ENCODE data around the gene TRPM1.

TRPM1 gene

GRCh38 chr15:31013863-31014607 is 87.5 kb downstream of the TRPM1 start:
- DNase-seq, result no peak

DNA sequence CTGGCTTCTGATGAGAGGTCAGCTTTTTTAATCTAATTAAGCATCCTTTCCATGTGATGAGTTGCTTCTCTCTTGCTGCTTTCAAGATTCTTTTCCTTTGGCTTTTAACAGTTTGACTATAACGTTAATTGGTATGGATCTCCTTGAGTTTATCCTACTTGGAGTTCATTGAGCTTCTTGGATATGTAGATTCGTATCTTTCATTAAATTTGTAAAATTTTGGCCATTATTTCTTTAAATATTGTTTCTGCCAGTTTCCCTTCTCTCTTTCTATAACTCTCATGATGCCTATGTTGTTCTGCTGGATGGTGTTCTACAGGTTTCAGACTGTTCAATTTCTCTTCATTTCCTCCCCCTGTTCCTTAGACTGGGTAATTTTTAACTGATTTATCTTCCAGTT is 89.1 kb downstream of the TRPM1 start:
- no peak for DNase-seq

DNA sequence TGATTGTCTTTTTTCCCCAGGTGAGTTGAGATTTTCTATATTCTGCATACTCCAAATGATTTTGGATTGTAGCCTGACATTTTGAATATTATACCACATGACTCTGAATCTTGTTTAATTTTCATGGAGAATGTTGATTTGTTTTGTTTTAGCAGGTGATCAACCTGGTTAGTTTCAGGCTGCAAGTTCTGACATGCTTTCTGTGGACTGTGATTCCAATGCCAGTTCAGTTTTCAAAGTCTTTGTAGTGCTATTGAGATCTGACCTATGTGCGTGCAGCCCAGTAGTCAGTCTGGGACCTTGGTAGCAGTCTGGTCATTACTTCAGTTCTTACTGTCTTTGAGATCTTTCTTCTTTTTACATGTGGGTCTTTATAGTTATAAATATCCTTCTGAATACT is 91.5 kb downstream of the TRPM1 start:
- DNase-seq, result no peak

- DNase-seq, result no peak
These were observed 95.9 kb downstream of the TRPM1 start for GRCh38 chr15:31005660-31006059.

- DNase-seq, result peak; percentile 53
These were observed 97.2 kb downstream of the TRPM1 start for GRCh38 chr15:31004220-31004733.

DNA sequence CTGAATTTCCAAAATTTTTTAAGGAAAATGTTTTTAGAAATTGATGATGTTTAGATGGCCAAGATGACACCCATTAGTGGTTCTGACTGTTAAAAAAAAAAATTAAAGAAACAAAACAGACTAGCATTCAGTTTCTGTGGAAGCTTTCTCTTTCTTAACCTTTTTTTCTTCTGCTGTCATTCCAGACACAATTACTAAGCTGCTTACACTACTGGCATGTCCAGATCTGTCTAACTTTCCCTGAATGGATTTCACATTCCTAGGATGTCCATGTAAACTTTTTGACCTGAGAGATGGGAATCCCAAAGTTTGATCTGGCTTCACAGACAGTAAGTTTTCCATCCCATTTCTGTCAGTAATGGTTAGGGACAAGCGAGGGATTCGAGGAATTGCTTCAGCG is 99.8 kb downstream of the TRPM1 start:
- no peak for DNase-seq

DNA sequence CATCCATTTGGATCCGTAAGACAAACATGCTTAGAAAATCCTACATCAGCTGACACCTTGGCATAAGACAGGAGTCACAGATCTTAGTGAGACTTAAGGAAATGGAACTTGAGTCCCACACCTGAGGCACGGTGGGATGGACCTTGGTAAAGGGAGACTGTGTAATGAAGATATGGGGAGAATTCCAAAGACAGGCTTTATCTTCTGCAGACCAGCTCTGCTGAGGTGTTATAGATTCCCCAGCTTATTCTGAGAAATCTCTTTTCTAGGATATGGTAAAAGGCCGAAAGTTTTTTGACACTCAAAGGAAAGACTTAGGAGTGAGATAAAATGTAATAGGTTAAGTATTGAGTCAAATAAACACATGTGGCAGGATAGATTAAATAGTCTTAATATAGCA is 101.8 kb downstream of the TRPM1 start:
- DNase-seq, result no peak

DNA sequence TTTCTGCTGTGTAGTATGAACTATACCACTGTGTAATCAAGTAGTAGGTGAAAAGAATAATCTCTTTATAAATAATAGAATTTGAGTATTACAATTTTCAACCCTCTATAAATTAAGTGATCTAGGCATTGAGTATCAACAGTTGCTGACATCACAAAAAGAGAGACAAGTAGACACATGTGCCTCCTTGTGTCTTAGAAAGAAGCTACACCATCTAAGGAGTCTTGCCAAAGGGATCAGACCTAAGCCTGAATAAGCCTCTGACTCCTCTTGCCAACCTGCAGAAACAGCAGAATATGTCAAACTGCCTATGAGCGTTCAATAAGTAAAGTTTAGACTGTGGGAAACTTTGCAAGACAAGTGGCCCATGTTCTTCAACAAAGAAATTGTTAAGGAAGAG is 104.3 kb downstream of the TRPM1 start:
- DNase-seq, result no peak

GRCh38 chr15:30992249-30992864 is 109.2 kb downstream of the TRPM1 start:
- no peak for DNase-seq

- DNase-seq, result peak; percentile 91
These were observed 110.0 kb downstream of the TRPM1 start, which contains the start of gene MTMR10 for GRCh38 chr15:30991255-30992235. Gene MTMR10 (minus strand): TSS chr15:30991628. CDS start chr15:30991506, 122 bp downstream.

DNA sequence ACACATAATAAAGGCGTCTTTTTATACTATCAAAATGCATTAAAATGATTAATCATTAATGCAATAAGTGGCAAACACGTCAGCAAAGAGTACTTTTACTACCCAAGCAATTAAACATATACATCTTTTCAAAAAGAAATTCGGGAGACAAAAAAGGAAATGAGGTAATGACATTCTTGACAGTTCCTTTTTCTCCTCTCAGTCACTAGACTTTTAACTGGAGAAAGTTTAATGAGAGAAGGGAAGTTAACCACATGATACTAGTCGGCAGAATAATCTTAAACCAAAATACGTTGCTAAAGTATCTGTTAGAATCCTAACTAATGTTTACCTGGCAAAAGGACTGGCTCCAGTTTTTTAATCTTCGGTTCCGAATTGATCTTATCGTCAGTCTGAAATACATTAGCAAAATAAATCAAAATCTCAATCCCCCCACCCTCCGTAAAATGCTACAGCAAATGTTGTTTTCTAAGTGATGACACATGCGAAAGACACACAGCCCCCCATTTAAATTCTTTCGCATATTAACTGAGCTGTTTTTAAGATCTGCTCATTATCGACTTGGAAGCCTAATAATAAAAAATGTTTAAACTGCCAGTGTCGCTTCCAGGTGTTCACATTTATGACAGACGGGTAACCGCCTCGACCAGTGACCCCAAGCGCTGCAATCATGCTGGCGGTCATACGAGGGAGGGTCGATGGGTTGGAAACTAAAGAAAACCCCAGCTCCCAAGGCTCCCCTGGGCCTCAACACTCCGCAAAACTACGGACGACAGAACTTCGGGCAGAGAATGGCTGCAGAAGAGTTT is 110.9 kb downstream of the TRPM1 start:
- DNase-seq, result no peak

DNA sequence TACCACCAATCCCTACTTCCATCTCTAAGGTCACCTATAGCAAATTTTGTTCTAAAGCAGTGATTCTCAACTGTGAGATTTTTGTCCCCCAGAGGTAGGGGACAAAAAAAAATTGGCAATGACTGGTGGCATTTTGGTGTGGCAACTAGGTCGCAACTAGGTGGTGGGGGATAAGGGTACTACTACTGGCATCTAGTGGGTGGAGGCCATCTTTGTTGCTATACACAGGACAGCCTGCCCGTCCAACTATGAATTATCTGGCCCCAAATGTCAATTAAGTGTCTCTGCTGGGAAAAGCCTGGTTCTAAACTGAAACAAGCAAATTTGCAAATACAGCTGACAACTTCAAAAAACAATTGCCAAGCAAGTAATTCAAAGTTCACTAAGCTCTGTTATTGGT is 111.5 kb downstream of the TRPM1 start:
- no peak for DNase-seq

GRCh38 chr15:30985081-30985531 is 116.4 kb downstream of the TRPM1 start:
- DNase-seq, result no peak

GRCh38 chr15:30984542-30984941 is 117.0 kb downstream of the TRPM1 start:
- DNase-seq, result no peak

- no peak for DNase-seq
These were observed 117.4 kb downstream of the TRPM1 start for GRCh38 chr15:30984118-30984517.

- DNase-seq, result no peak
These were observed 122.1 kb downstream of the TRPM1 start for GRCh38 chr15:30979457-30979856.

- DNase-seq, result no peak
These were observed 123.2 kb downstream of the TRPM1 start for GRCh38 chr15:30978328-30978727.

DNA sequence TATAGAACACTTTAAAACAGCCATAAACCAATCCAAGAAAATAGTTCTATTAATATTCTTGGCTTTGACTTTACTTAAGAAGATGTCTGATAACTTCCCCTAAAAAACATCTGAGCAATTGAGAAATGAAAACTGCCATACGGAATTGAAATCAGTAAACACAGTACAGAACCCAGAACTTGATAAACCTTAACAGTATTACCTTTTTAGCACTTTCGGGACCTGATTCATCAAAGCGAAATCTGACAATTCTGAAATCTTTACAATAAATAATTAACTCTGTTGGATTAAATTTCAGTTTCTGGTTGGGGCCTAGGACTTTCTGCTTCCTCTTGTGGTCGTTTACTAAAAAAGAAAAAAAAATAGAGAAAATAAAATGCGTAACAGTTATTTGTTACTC is 127.4 kb downstream of the TRPM1 start:
- no peak for DNase-seq

- no peak for DNase-seq
These were observed 128.1 kb downstream of the TRPM1 start for GRCh38 chr15:30973379-30973778.

DNA sequence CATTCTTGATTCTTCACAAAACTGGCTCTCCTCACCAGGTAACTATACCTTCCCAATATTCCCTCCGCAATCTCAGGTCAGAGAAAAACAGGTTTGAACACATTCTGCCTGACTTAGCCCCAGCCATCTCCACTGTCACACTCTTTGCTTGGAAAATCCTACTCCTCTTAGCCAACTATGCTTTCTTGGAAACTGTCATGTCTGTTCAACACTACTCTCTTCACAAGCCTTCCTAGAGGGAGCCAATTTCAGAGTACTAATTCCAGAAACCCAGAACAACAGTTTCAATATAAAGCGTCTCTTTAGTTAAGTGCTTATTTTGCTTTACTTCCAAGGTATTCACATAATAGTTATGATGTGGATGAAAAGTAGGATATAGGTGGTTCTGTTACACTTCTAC is 131.8 kb downstream of the TRPM1 start:
- no peak for DNase-seq

GRCh38 chr15:30963681-30964080 is 137.8 kb downstream of the TRPM1 start:
- no peak for DNase-seq

- no peak for DNase-seq
These were observed 138.9 kb downstream of the TRPM1 start for GRCh38 chr15:30962659-30963058.
